Measurements from ENCODE around the gene SLC4A5.

- TF ChIP-seq POLR2A (IDR thresholded peaks at IDR 0.05) (no peak), POLR2AphosphoS5 (IDR thresholded peaks at IDR 0.05) (no peak)
These were observed 64.5 kb downstream of the SLC4A5 start for GRCh38 chr2:74278694-74279093.
